GM12892 (cell line): ENCODE results near the gene ARHGEF6.

ENCODE experiments used
- POLR2A ChIP-seq: IDR thresholded peaks from 2 replicates; pipeline ENCODE4 v1.6.1; 2011; ENCODE audit warnings: low read depth, low read length, control low read depth
- POLR2AphosphoS5 ChIP-seq: IDR thresholded peaks from 2 replicates; pipeline ENCODE4 v1.6.1; 2011; ENCODE audit warnings: low read depth, low read length, control low read depth
- TAF1 ChIP-seq: IDR thresholded peaks from 2 replicates; pipeline ENCODE4 v1.6.1; 2011; ENCODE audit warnings: low read depth, mild to moderate bottlenecking, control low read depth, low read length, borderline replicate concordance

DNA sequence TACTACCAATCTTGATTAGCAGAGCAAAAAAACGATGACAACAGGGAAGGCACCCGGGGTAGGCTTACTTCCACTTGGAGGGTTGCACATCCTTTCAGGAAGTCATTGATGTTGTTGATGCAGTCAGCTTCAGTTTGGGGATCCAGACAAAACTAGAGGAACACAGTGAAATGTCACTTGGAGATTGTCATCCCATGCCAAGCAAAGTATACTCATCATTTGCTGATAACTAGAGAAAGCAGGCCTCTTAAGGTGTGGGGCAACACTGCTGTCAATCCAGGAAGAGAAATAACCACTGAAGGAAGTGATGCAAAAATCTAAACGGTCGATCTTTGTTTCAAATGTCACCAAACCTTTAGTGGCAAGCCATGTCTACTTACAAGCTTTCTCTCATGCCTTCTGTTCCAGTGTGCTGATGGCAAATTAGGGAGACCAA lies 1.4 kb downstream of the ARHGEF6 start:
- peak; percentile 49; the same call in 1 of the 2 replicates for TF ChIP-seq POLR2A
- peak; percentile 40; the same call in 1 of the 2 replicates for TF ChIP-seq POLR2AphosphoS5
- TF ChIP-seq TAF1 = no peak
